ENCODE measurements around the gene CLEC2L. TPM values are rescaled to one million over a fixed set of nuclear protein-coding genes. Genes with fewer than 3 reads are reported as not detected.

Gene CLEC2L
- total and polyA plus RNA-seq, 2 experiments from 2014 or later = not detected

DNA sequence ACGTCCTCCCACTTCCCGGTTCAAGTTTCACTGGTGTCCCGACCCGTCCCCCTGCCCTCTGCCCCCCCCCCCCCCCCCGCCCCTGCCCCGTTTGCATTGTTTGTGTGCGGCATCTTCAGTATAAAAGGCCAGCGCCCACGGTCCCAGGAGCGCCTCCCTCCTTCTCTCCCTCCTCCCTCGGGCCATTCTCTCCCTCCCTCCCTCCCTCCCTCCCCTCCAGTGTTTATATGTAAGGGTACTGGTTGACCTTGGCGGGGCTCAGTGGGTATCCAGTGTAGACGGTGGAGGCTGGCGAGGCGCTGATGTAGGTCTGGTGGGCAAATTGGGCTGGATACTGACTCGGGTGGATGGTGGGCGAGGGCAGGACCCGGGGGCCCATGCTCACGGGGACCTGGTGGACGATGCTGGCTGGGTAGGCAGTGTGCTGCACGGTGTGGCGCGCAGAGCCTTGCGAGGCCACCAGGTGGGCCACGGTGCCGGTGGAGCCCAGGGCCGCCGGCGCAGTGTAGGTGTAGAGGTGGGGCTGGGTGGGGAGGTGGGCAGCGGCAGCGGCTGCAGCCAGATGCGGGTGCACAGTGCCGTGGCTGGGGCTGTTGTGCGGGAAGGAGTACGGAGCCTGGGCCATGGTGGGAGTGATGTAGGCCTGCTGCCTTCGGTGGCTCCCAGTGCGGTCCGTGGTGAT lies 49.4 kb downstream of the CLEC2L start:
- 97% methylated on average over 28 of the region's 38 CpGs for WGBS (ENCODE audit: low lambda C conversion rate, missing lambda C conversion rate)
- no peak overlapping the region for H3K4me3 ChIP-seq
- H2AFZ ChIP-seq = no peak overlapping the region
- no peaks in the 10 kb centered on the region for H3K79me2 ChIP-seq
- H3K9me2 ChIP-seq (replicated peaks; ENCODE audit: insufficient read depth) = no peaks in the 10 kb centered on the region
- no peaks in the 10 kb centered on the region for H4K20me1 ChIP-seq (ENCODE audit: insufficient read depth, poor library complexity, severe bottlenecking)
- no peaks in the 10 kb centered on the region for H3K27me3 ChIP-seq
- no peaks in the 10 kb centered on the region for H3K4me1 ChIP-seq (ENCODE audit: insufficient read depth)
- no peak for DNase-seq (ENCODE audit: low spot score)
- H3K36me3 ChIP-seq (replicated peaks; ENCODE audit: insufficient read depth, low read depth) = no peaks in the 10 kb centered on the region
- no peaks in the 10 kb centered on the region for H3K9me3 ChIP-seq (ENCODE audit: low read depth)
- H3K27ac ChIP-seq = no peak overlapping the region
- H3K4me2 ChIP-seq = no peak overlapping the region
- TF ChIP-seq, protein P1, sequence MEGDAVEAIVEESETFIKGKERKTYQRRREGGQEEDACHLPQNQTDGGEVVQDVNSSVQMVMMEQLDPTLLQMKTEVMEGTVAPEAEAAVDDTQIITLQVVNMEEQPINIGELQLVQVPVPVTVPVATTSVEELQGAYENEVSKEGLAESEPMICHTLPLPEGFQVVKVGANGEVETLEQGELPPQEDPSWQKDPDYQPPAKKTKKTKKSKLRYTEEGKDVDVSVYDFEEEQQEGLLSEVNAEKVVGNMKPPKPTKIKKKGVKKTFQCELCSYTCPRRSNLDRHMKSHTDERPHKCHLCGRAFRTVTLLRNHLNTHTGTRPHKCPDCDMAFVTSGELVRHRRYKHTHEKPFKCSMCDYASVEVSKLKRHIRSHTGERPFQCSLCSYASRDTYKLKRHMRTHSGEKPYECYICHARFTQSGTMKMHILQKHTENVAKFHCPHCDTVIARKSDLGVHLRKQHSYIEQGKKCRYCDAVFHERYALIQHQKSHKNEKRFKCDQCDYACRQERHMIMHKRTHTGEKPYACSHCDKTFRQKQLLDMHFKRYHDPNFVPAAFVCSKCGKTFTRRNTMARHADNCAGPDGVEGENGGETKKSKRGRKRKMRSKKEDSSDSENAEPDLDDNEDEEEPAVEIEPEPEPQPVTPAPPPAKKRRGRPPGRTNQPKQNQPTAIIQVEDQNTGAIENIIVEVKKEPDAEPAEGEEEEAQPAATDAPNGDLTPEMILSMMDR (IDR thresholded peaks at IDR 0.05; ENCODE audit: poor library complexity) = no peak
- TF ChIP-seq EZH2phosphoT487 (IDR thresholded peaks at IDR 0.05; ENCODE audit: low read depth, severe bottlenecking, unreplicated experiment) = no peak
- no peak for TF ChIP-seq EZH2 (IDR thresholded peaks at IDR 0.05; ENCODE audit: borderline replicate concordance)

GRCh38 chr7:139573871-139574270 lies 50.4 kb downstream of the CLEC2L start:
- no peak overlapping the region for H3K27ac ChIP-seq
- H3K4me2 ChIP-seq = no peak overlapping the region
- DNase-seq (ENCODE audit: low spot score) = no peak
- H3K79me2 ChIP-seq = no peaks in the 10 kb centered on the region
- H2AFZ ChIP-seq = no peak overlapping the region
- no peaks in the 10 kb centered on the region for H3K4me1 ChIP-seq (ENCODE audit: insufficient read depth)
- no peaks in the 10 kb centered on the region for H3K9me3 ChIP-seq (ENCODE audit: low read depth)
- H3K9me2 ChIP-seq (replicated peaks; ENCODE audit: insufficient read depth) = no peaks in the 10 kb centered on the region
- no peaks in the 10 kb centered on the region for H3K27me3 ChIP-seq
- 95% methylated on average over 9 of the region's 9 CpGs for WGBS (ENCODE audit: low lambda C conversion rate, missing lambda C conversion rate)
- no peaks in the 10 kb centered on the region for H3K36me3 ChIP-seq (replicated peaks; ENCODE audit: insufficient read depth, low read depth)
- TF ChIP-seq, protein P1 (IDR thresholded peaks at IDR 0.05; ENCODE audit: poor library complexity) = no peak
- no peak for TF ChIP-seq EZH2phosphoT487 (IDR thresholded peaks at IDR 0.05; ENCODE audit: low read depth, severe bottlenecking, unreplicated experiment)
- no peak for TF ChIP-seq EZH2 (IDR thresholded peaks at IDR 0.05; ENCODE audit: borderline replicate concordance)
- H4K20me1 ChIP-seq (ENCODE audit: insufficient read depth, poor library complexity, severe bottlenecking) = no peaks in the 10 kb centered on the region
- no peak overlapping the region for H3K4me3 ChIP-seq

DNA sequence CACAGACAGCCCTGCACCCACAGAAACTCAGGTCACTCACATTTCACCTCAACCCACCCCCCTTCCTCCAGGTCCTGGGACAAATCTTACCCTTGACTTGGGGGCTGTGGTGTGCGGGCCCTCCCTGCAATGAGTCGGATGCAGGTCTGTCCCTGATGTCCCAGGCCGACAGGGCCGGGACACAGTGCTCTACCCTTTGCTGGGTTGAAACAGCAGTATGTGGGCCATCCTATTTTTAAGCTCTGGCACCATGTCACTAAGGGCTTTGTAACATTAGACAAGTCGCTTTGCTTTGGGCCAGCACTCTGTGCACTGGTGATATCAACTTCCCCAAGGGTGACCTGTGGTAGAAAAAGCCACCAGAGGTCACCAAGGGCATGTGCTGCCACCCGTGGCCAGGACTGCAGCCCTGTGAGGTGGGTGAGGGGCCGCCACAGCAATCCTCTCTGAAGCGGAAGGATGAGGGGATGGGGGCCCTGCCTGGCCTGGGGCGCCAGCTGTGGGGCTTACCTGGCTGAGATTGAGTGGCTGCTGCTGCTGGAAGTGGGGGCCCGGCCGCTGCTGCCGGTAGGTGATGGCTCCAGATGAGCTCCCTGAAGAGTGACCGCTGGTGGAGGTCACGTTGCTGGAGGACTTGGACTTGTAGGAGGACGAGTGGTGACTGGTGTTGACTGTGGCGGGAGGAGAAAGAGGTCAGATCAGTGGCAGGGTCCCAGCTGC lies 51.3 kb downstream of the CLEC2L start:
- 94% methylated on average over 16 of the region's 16 CpGs for WGBS (ENCODE audit: low lambda C conversion rate, missing lambda C conversion rate)
- no peak overlapping the region for H2AFZ ChIP-seq

More for the DNA sequence above, 51.3 kb downstream of the CLEC2L start:
- Histone ChIP-seq H3K4me2 (no peak overlapping the region), H3K79me2 (no peaks in the 10 kb centered on the region), H3K4me3 (no peak overlapping the region), H3K36me3 (replicated peaks; ENCODE audit: insufficient read depth, low read depth) (no peaks in the 10 kb centered on the region), H3K27ac (no peak overlapping the region), H3K9me2 (replicated peaks; ENCODE audit: insufficient read depth) (no peaks in the 10 kb centered on the region), H3K9me3 (ENCODE audit: low read depth) (no peaks in the 10 kb centered on the region), H3K27me3 (no peaks in the 10 kb centered on the region), H4K20me1 (ENCODE audit: insufficient read depth, poor library complexity, severe bottlenecking) (no peaks in the 10 kb centered on the region), H3K4me1 (ENCODE audit: insufficient read depth) (no peaks in the 10 kb centered on the region)
- DNase-seq (ENCODE audit: low spot score) = no peak
- TF ChIP-seq, protein P1 (IDR thresholded peaks at IDR 0.05; ENCODE audit: poor library complexity) = no peak
- no peak for TF ChIP-seq EZH2phosphoT487 (IDR thresholded peaks at IDR 0.05; ENCODE audit: low read depth, severe bottlenecking, unreplicated experiment)
- TF ChIP-seq EZH2 (IDR thresholded peaks at IDR 0.05; ENCODE audit: borderline replicate concordance) = no peak

All from hepatocyte (in vitro differentiated cells).